Measurements from ENCODE around the gene JPH3.

- TF ChIP-seq POLR2A (IDR thresholded peaks at IDR 0.05) (no peak), CTCF (IDR thresholded peaks at IDR 0.05) (no peak)
Measured at GRCh38 chr16:87593710-87594258, 8.5 kb upstream of the JPH3 start.

All from testis (tissue), 2 donors.